GM23338 (cell line): Measurements from ENCODE around the gene ZBTB20. TPM values are rescaled to one million over a fixed set of nuclear protein-coding genes. Genes with fewer than 3 reads are reported as not detected.

ENCODE experiments used
- ATAC-seq: fragments of 200-7000 bp; cut with Tn5 transposase; 3 replicates; pipeline ENCODE4 v1.9.1; 2020
- DNase-seq: peaks from one replicate; pipeline ENCODE4 v3.0.0-alpha.2; 2015; ENCODE audit warnings: low spot score
- H2AFZ ChIP-seq: fragments of 200-600 bp; sonication (generic); 2 replicates; pipeline ENCODE4 v1.8.0; 2016; ENCODE audit warnings: antibody characterized with exemption, mild to moderate bottlenecking, moderate library complexity
- H3F3A ChIP-seq: fragments of 200-600 bp; sonication (generic); replicated peaks from 2 replicates; pipeline ENCODE4 v1.8.0; 2017; ENCODE audit warnings: antibody characterized with exemption, mixed run types, low read depth
- H3K27ac ChIP-seq: fragments of 200-600 bp; sonication (generic); 2 replicates; pipeline ENCODE4 v1.6.1; 2016; ENCODE audit warnings: low read depth
- H3K27me3 ChIP-seq: fragments of 200-600 bp; sonication (generic); 2 replicates; pipeline ENCODE4 v1.8.0; 2016; ENCODE audit warnings: mild to moderate bottlenecking, mixed run types, moderate library complexity; ENCODE audit not compliant: insufficient read depth
- H3K36me3 ChIP-seq: fragments of 200-600 bp; sonication (generic); 2 replicates; pipeline ENCODE4 v1.8.0; 2016; ENCODE audit warnings: mild to moderate bottlenecking; ENCODE audit not compliant: insufficient read depth
- H3K4me1 ChIP-seq: fragments of 200-600 bp; sonication (generic); 2 replicates; pipeline ENCODE4 v1.8.0; 2016; ENCODE audit warnings: mild to moderate bottlenecking, moderate library complexity; ENCODE audit not compliant: insufficient read depth
- H3K4me2 ChIP-seq: fragments of 200-600 bp; sonication (generic); 2 replicates; pipeline ENCODE4 v1.7.1; 2017; ENCODE audit warnings: mixed run types
- H3K4me3 ChIP-seq: fragments of 200-600 bp; sonication (generic); 2 replicates; pipeline ENCODE4 v1.6.1; 2016; ENCODE audit warnings: mixed run types
- H3K79me2 ChIP-seq: fragments of 200-600 bp; sonication (generic); replicated peaks from 2 replicates; pipeline ENCODE4 v1.8.0; 2017; ENCODE audit warnings: mild to moderate bottlenecking; ENCODE audit not compliant: insufficient read depth
- H3K9me2 ChIP-seq: fragments of 200-600 bp; sonication (generic); 2 replicates; pipeline ENCODE4 v1.8.0; 2017; ENCODE audit not compliant: insufficient read depth
- H4K20me1 ChIP-seq: fragments of 200-600 bp; sonication (generic); replicated peaks from 2 replicates; pipeline ENCODE4 v1.8.0; 2017; ENCODE audit warnings: mild to moderate bottlenecking; ENCODE audit not compliant: insufficient read depth
- H3K27ac Mint-ChIP-seq: 2 replicates; pipeline ENCODE4 v1.8.0; 2020; ENCODE audit warnings: inconsistent platforms, mild to moderate bottlenecking, moderate library complexity, mixed read lengths
- H3K27me3 Mint-ChIP-seq: 3 replicates; pipeline ENCODE4 v1.8.0; 2022; ENCODE audit warnings: low read depth, mild to moderate bottlenecking, moderate library complexity, mixed read lengths, inconsistent platforms; ENCODE audit not compliant: insufficient read depth, poor library complexity
- H3K36me3 Mint-ChIP-seq: 3 replicates; pipeline ENCODE4 v1.8.0; 2021; ENCODE audit warnings: low read depth, mild to moderate bottlenecking, inconsistent platforms, moderate library complexity, mixed read lengths
- H3K4me1 Mint-ChIP-seq: 3 replicates; pipeline ENCODE4 v1.8.0; 2020; ENCODE audit warnings: mild to moderate bottlenecking, inconsistent platforms, mixed read lengths
- H3K4me3 Mint-ChIP-seq: 3 replicates; pipeline ENCODE4 v1.8.0; 2021; ENCODE audit warnings: moderate library complexity, mild to moderate bottlenecking, inconsistent platforms, mixed read lengths
- H3K9me3 Mint-ChIP-seq: 3 replicates; pipeline ENCODE4 v1.8.0; 2020; ENCODE audit warnings: moderate library complexity, mild to moderate bottlenecking, inconsistent platforms, mixed read lengths
- CREB1 ChIP-seq: fragments of 250-450 bp; sonication (Bioruptor Pico); IDR thresholded peaks from 2 replicates; pipeline ENCODE4 v1.5.0; 2020; ENCODE audit warnings: low read depth, mild to moderate bottlenecking, moderate library complexity
- CTCF ChIP-seq, 2 experiments: fragments of 200-600 bp in 1 of 2; sonication (generic) in 1 of 2; conservative IDR thresholded peaks; 2 replicates each; pipeline versions ENCODE4 v1.5.1 to v1.6.1; 2016 to 2017; ENCODE audit warnings: antibody characterized with exemption in 2 of 2, low read depth in 2 of 2, mild to moderate bottlenecking in 2 of 2, moderate library complexity in 1 of 2
- ETS1 ChIP-seq: IDR thresholded peaks from 2 replicates; pipeline ENCODE4 v1.6.1; 2016; ENCODE audit warnings: antibody characterized with exemption
- EZH2 ChIP-seq: fragments of 200-600 bp; sonication (generic); IDR thresholded peaks from one replicate; pipeline ENCODE4 v1.8.0; 2017; ENCODE audit warnings: antibody characterized with exemption, mild to moderate bottlenecking, low read depth; ENCODE audit not compliant: unreplicated experiment
- JUNB ChIP-seq: IDR thresholded peaks from one replicate; pipeline ENCODE4 v1.6.1; 2016; ENCODE audit warnings: antibody characterized with exemption; ENCODE audit not compliant: unreplicated experiment
- NANOG ChIP-seq: IDR thresholded peaks from 2 replicates; pipeline ENCODE4 v1.6.1; 2016; ENCODE audit warnings: antibody characterized with exemption, borderline replicate concordance
- REST ChIP-seq: IDR thresholded peaks from one replicate; pipeline ENCODE4 v1.6.1; 2018; ENCODE audit warnings: antibody characterized with exemption; ENCODE audit not compliant: unreplicated experiment
- STAT1 ChIP-seq: IDR thresholded peaks from one replicate; pipeline ENCODE4 v1.6.1; 2016; ENCODE audit warnings: antibody characterized with exemption; ENCODE audit not compliant: unreplicated experiment
- ZNF114 ChIP-seq: fragments of 250-450 bp; sonication (Bioruptor Pico); IDR thresholded peaks from 2 replicates; pipeline ENCODE4 v1.5.0; 2020; ENCODE audit warnings: mild to moderate bottlenecking, moderate library complexity
- ZNF331 ChIP-seq: fragments of 250-450 bp; sonication (Bioruptor Pico); IDR thresholded peaks from 2 replicates; pipeline ENCODE4 v1.5.0; 2020; ENCODE audit warnings: low read depth, mild to moderate bottlenecking, moderate library complexity
- polyA plus RNA-seq: library from polyadenylated mRNA; unstranded; fragments of >200 nt; fragmentation: Nextera tagmentation; extraction: Ambion mirVana; gene quantifications from 2 replicates; pipeline ENCODE4 v1.2.1, GENCODE V29; 2016
- total RNA-seq: library from RNA; depleted of rRNA; stranded (reverse); fragments of >200 nt; shearing (Covaris generic); gene quantifications from 2 replicates; pipeline ENCODE4 v1.2.3, GENCODE V29; 2014

Gene ZBTB20
- total and polyA plus RNA-seq, 2 experiments from 2014 or later, result 2.0 to 3.3 TPM

- TF ChIP-seq ETS1, result no peak
- no peak for TF ChIP-seq REST
Measured at GRCh38 chr3:114846779-114847178, 300.3 kb downstream of the ZBTB20 start (continued).

GRCh38 chr3:114846252-114846651, 300.8 kb downstream of the ZBTB20 start:
- TF ChIP-seq JUNB (no peak), CTCF (conservative IDR thresholded peaks at IDR 0.05; ENCODE audit: low read depth in 2 of 2) (peak in 1 of 2 experiments; percentile 14; a peak in 1 of 4 replicates)

GRCh38 chr3:114841515-114841914, 305.6 kb downstream of the ZBTB20 start:
- Histone ChIP-seq H3K9me2 (peaks cover 4% of the 10 kb centered on the region), H3K36me3 (no peaks in the 10 kb centered on the region), H3K4me2 (no peak overlapping the region), H4K20me1 (no peaks in the 10 kb centered on the region), H3K27ac (no peak overlapping the region), H3K4me1 (no peaks in the 10 kb centered on the region), H3K79me2 (no peaks in the 10 kb centered on the region), H2AFZ (no peak overlapping the region), H3K27me3 (no peaks in the 10 kb centered on the region), H3F3A (no peaks in the 10 kb centered on the region), H3K4me3 (no peak overlapping the region)
- Mint-ChIP-seq H3K27me3 (peaks cover 2% of the 10 kb centered on the region), H3K27ac (no peak overlapping the region), H3K9me3 (no peaks in the 10 kb centered on the region), H3K36me3 (no peaks in the 10 kb centered on the region), H3K4me3 (no peak overlapping the region), H3K4me1 (no peaks in the 10 kb centered on the region)
- DNase-seq (no peak), ATAC-seq (no peak)
- TF ChIP-seq REST, result no peak
- TF ChIP-seq STAT1, result no peak
- no peak for TF ChIP-seq JUNB
- no peak for TF ChIP-seq CREB1
- TF ChIP-seq ETS1, result no peak
- TF ChIP-seq NANOG, result no peak
- TF ChIP-seq ZNF331 (CRISPR knock-in tag), result no peak
- no peak for TF ChIP-seq ZNF114 (CRISPR knock-in tag)
- TF ChIP-seq EZH2, result no peak

More at GRCh38 chr3:114846252-114846651, 300.8 kb downstream of the ZBTB20 start:
- no peaks in the 10 kb centered on the region for H3K27me3 Mint-ChIP-seq
- H2AFZ ChIP-seq, result 0 out of 2 replicates have a peak overlapping the region, but pooled peaks have one; percentile 36
- H3K9me3 Mint-ChIP-seq, result no peaks in the 10 kb centered on the region
- H3K4me2 ChIP-seq, result no peak overlapping the region
- H3K36me3 ChIP-seq, result no peaks in the 10 kb centered on the region
- H3K4me1 Mint-ChIP-seq, result no peaks in the 10 kb centered on the region
- no peaks in the 10 kb centered on the region for H3K36me3 Mint-ChIP-seq
- no peak overlapping the region for H3K27ac ChIP-seq
- DNase-seq (no peak), ATAC-seq (peak; percentile 62)
- no peaks in the 10 kb centered on the region for H3K9me2 ChIP-seq
- H3K4me3 ChIP-seq, result no peak overlapping the region
- no peaks in the 10 kb centered on the region for H3K4me1 ChIP-seq
- H3K79me2 ChIP-seq, result no peaks in the 10 kb centered on the region
- H4K20me1 ChIP-seq, result no peaks in the 10 kb centered on the region
- H3F3A ChIP-seq, result no peaks in the 10 kb centered on the region
- H3K27ac Mint-ChIP-seq, result no peak overlapping the region
- H3K4me3 Mint-ChIP-seq, result no peak overlapping the region
- no peaks in the 10 kb centered on the region for H3K27me3 ChIP-seq
